IMR-90 (cell line): Measurements from ENCODE around the gene NOX3. TPM values are rescaled to one million over a fixed set of nuclear protein-coding genes. Genes with fewer than 3 reads are reported as not detected.
A peak's percentile ranks its signal among the peaks of the same experiment; 100 is the strongest.

Experiments used
- ATAC-seq: fragments of 200-7000 bp; cut with Tn5 transposase; 2 replicates; pipeline ENCODE4 v1.9.1; 2020; ENCODE audit warnings: low read depth, mild to moderate bottlenecking, moderate library complexity
- BruUV-seq: library from RNA; stranded (reverse); fragments of 400-500 nt; replicated peaks from 2 replicates; lab custom pipeline; 2021; lab: Mats Ljungman, UMichigan
- CTCF ChIA-PET: fragments of 300-600 bp; formaldehyde crosslinking; extraction: SDS; loops from one replicate; lab custom pipeline; 2021; ENCODE audit warnings: antibody characterized with exemption; lab: Yijun Ruan, JAX
- POLR2A ChIA-PET: fragments of 300-600 bp; sonication (Branson Sonifier 250); formaldehyde crosslinking; loops from one replicate; lab custom pipeline; 2022; ENCODE audit warnings: antibody characterized with exemption; ENCODE audit not compliant: unreplicated experiment; lab: Charles Lee
- DNase-seq: peaks from one replicate; pipeline ENCODE4 v3.0.0; 2013
- H2AFZ ChIP-seq: replicated peaks from 2 replicates; pipeline ENCODE3; 2013; ENCODE audit warnings: low read length, mild to moderate bottlenecking; ENCODE audit not compliant: poor library complexity
- H2AK5ac ChIP-seq: 2 replicates; pipeline ENCODE4 v1.6.1; 2013; ENCODE audit warnings: low read depth, low read length, inconsistent platforms
- H2AK9ac ChIP-seq: replicated peaks from 2 replicates; pipeline ENCODE3; 2013; ENCODE audit warnings: mild to moderate bottlenecking, low read depth, low read length, moderate library complexity; ENCODE audit not compliant: poor library complexity
- H2BK120ac ChIP-seq: 2 replicates; pipeline ENCODE4 v1.6.1; 2013; ENCODE audit warnings: low read depth, low read length, inconsistent platforms
- H2BK15ac ChIP-seq: 3 replicates; pipeline ENCODE4 v1.6.1; 2013; ENCODE audit warnings: low read depth, low read length, inconsistent platforms
- H2BK20ac ChIP-seq: 2 replicates; pipeline ENCODE4 v1.6.1; 2013; ENCODE audit warnings: low read depth, mild to moderate bottlenecking, inconsistent platforms, low read length, moderate library complexity
- H2BK5ac ChIP-seq: 2 replicates; pipeline ENCODE4 v1.6.1; 2013; ENCODE audit warnings: mild to moderate bottlenecking, low read depth, low read length, inconsistent platforms; ENCODE audit not compliant: poor library complexity, severe bottlenecking
- H3K14ac ChIP-seq: replicated peaks from 2 replicates; pipeline ENCODE4 v1.6.1; 2013; ENCODE audit warnings: low read depth, low read length, inconsistent platforms
- H3K18ac ChIP-seq: 2 replicates; pipeline ENCODE4 v1.6.1; 2013; ENCODE audit warnings: low read depth, low read length, control low read depth
- H3K23ac ChIP-seq: 2 replicates; pipeline ENCODE4 v1.6.1; 2013; ENCODE audit warnings: low read depth, low read length, inconsistent platforms
- H3K27ac ChIP-seq: 2 replicates; pipeline ENCODE4 v1.5.1; 2013; ENCODE audit warnings: mild to moderate bottlenecking, control low read depth, low read length; ENCODE audit not compliant: insufficient read depth
- H3K27me3 ChIP-seq: 2 replicates; pipeline ENCODE4 v1.6.1; 2013; ENCODE audit warnings: low read length; ENCODE audit not compliant: control insufficient read depth, insufficient read depth
- H3K36me3 ChIP-seq: 2 replicates; pipeline ENCODE4 v1.6.1; 2013; ENCODE audit warnings: low read length, mixed read lengths; ENCODE audit not compliant: control insufficient read depth, insufficient read depth
- H3K4ac ChIP-seq: 2 replicates; pipeline ENCODE4 v1.6.1; 2013; ENCODE audit warnings: low read depth, low read length, inconsistent platforms
- H3K4me1 ChIP-seq: 2 replicates; pipeline ENCODE4 v1.6.1; 2013; ENCODE audit warnings: low read length, mixed read lengths; ENCODE audit not compliant: control insufficient read depth, insufficient read depth
- H3K4me2 ChIP-seq: 2 replicates; pipeline ENCODE4 v1.6.1; 2013; ENCODE audit warnings: low read depth, mild to moderate bottlenecking, control low read depth, low read length, moderate library complexity
- H3K4me3 ChIP-seq: 2 replicates; pipeline ENCODE4 v1.5.1; 2013; ENCODE audit warnings: low read depth, mild to moderate bottlenecking, control low read depth, low read length, moderate library complexity; ENCODE audit not compliant: insufficient read depth
- H3K56ac ChIP-seq: 2 replicates; pipeline ENCODE4 v1.6.1; 2013; ENCODE audit warnings: low read length, inconsistent platforms; ENCODE audit not compliant: insufficient read depth; ENCODE audit errors: extremely low read depth
- H3K79me1 ChIP-seq, 2 experiments: 2 replicates each; pipeline ENCODE4 v1.6.1; 2013; ENCODE audit warnings: low read length in 2 of 2, inconsistent platforms in 1 of 2, low read depth in 1 of 2
- H3K9ac ChIP-seq: 2 replicates; pipeline ENCODE4 v1.6.1; 2013; ENCODE audit warnings: low read depth, low read length, control low read depth
- H3K9me1 ChIP-seq: 2 replicates; pipeline ENCODE4 v1.6.1; 2013; ENCODE audit warnings: low read length, inconsistent platforms; ENCODE audit not compliant: insufficient read depth
- H3K9me3 ChIP-seq: 2 replicates; pipeline ENCODE4 v1.6.1; 2013; ENCODE audit warnings: low read length; ENCODE audit not compliant: control insufficient read depth, insufficient read depth
- H4K20me1 ChIP-seq: 2 replicates; pipeline ENCODE4 v1.6.1; 2013; ENCODE audit warnings: low read length, inconsistent platforms; ENCODE audit not compliant: insufficient read depth
- H4K5ac ChIP-seq: 2 replicates; pipeline ENCODE4 v1.6.1; 2013; ENCODE audit warnings: mild to moderate bottlenecking, low read depth, low read length, control low read depth
- H4K8ac ChIP-seq, 2 experiments: 2 replicates each; pipeline ENCODE4 v1.6.1; 2013; ENCODE audit warnings: low read depth in 2 of 2, low read length in 2 of 2, control low read depth in 1 of 2, inconsistent platforms in 1 of 2
- H4K91ac ChIP-seq: 2 replicates; pipeline ENCODE4 v1.6.1; 2013; ENCODE audit warnings: low read depth, low read length, inconsistent platforms; ENCODE audit not compliant: insufficient read depth
- BHLHE40 ChIP-seq: fragments of 150-350 bp; IDR thresholded peaks from 2 replicates; pipeline ENCODE4 v1.6.1; 2016; ENCODE audit warnings: mild to moderate bottlenecking, low read depth, low read length
- CHD1 ChIP-seq: IDR thresholded peaks from 2 replicates; pipeline ENCODE4 v1.6.1; 2012; ENCODE audit warnings: low read depth, low read length, improper control_type of control experiment
- MAFK ChIP-seq: IDR thresholded peaks from 2 replicates; pipeline ENCODE4 v1.6.1; 2012; ENCODE audit warnings: low read depth, low read length, improper control_type of control experiment
- MAZ ChIP-seq: IDR thresholded peaks from 2 replicates; pipeline ENCODE4 v1.6.1; 2012; ENCODE audit warnings: low read depth, mild to moderate bottlenecking, low read length, improper control_type of control experiment, moderate library complexity, borderline replicate concordance
- NFE2L2 ChIP-seq: fragments of 150-350 bp; IDR thresholded peaks from 2 replicates; pipeline ENCODE4 v1.6.1; 2016; ENCODE audit warnings: low read depth, mild to moderate bottlenecking, low read length
- POLR2A ChIP-seq: IDR thresholded peaks from 2 replicates; pipeline ENCODE4 v1.6.1; 2012; ENCODE audit warnings: mild to moderate bottlenecking, low read depth, low read length
- RAD21 ChIP-seq: IDR thresholded peaks from 2 replicates; pipeline ENCODE4 v1.6.1; 2012; ENCODE audit warnings: low read length, improper control_type of control experiment
- RCOR1 ChIP-seq: IDR thresholded peaks from 2 replicates; pipeline ENCODE4 v1.6.1; 2012; ENCODE audit warnings: mild to moderate bottlenecking, low read length, improper control_type of control experiment; ENCODE audit not compliant: insufficient replicate concordance
- WGBS, 2 experiments: methylation state at CpG; one replicate each; pipeline versions ENCODE4 v1.1.5 to v1.1.7; 2013; ENCODE audit warnings: missing lambda C conversion rate in 2 of 2; ENCODE audit not compliant: insufficient read length in 1 of 2; ENCODE audit errors: extremely low coverage in 2 of 2; 5-methylcytosine and 5-hydroxymethylcytosine counted together
- dilution Hi-C: fragments of 300-500 bp; cut with HindIII; formaldehyde crosslinking; loops from one replicate; pipeline ENCODE4 v1.14.3; 2018; ENCODE audit warnings: low sequenced_read_pairs; ENCODE audit not compliant: unreplicated experiment
- in situ Hi-C: fragments of 300-500 bp; cut with MboI; formaldehyde crosslinking; loops from 3 replicates; pipeline ENCODE4 v1.14.3; 2019; ENCODE audit warnings: low sequenced_read_pairs, inconsistent platforms, mixed read lengths
- intact Hi-C: fragments of 100-400 bp; cut with micrococcal nuclease; formaldehyde crosslinking; loops from 2 replicates; pipeline ENCODE4 v1.10.0; 2022
- polyA plus RNA-seq, 3 experiments: library from polyadenylated mRNA; depleted of rRNA; stranded (reverse); fragments of >200 nt; gene quantifications; 2 replicates each; pipeline ENCODE4 v1.2.3, GENCODE V29; 2012; ENCODE audit warnings: low replicate concordance in 1 of 3
- total RNA-seq: library from RNA; depleted of rRNA; stranded (reverse); fragments of >200 nt; gene quantifications from 2 replicates; pipeline ENCODE4 v1.2.3, GENCODE V29; 2012
- TF ChIP-seq, protein P1 (sequence below): fragments of 150-350 bp; IDR thresholded peaks from 2 replicates; pipeline ENCODE4 v1.6.1; 2017; ENCODE audit warnings: mild to moderate bottlenecking, antibody characterized with exemption, low read length, low read depth

NOX3 gene
- total and polyA plus RNA-seq, 2 of the 4 experiments (the other 2 are of a cell fraction), result not detected

GRCh38 chr6:155375801-155376200 is 79.8 kb downstream of the NOX3 start:
- Histone ChIP-seq H4K5ac (no peak overlapping the region), H4K8ac (peak overlapping the region in 1 of 2 experiments; percentile 80; a peak in 1 of 4 replicates), H4K91ac (peak overlapping the region; percentile 22; the same call in 1 of the 2 replicates), H2AK9ac (no peak overlapping the region), H2AFZ (no peak overlapping the region), H3K9me1 (peaks cover 2% of the 10 kb centered on the region; the same call in 1 of the 2 replicates), H3K79me1 (no peaks in the 10 kb centered on the region), H3K27ac (no peak overlapping the region), H2AK5ac (no peak overlapping the region), H2BK5ac (peak overlapping the region; percentile 83), H2BK15ac (peak overlapping the region; percentile 10; the same call in 1 of the 3 replicates), H2BK20ac (no peak overlapping the region), H2BK120ac (peak overlapping the region; percentile 53; the same call in 1 of the 2 replicates), H3K56ac (no peak overlapping the region), H3K27me3 (no peaks in the 10 kb centered on the region), H3K14ac (no peak overlapping the region), H3K23ac (no peak overlapping the region), H3K4ac (peak overlapping the region; percentile 52; the same call in 1 of the 2 replicates), H3K4me1 (peaks cover 4% of the 10 kb centered on the region; the same call in 1 of the 2 replicates), H3K4me2 (no peak overlapping the region), H3K9me3 (no peaks in the 10 kb centered on the region), H4K20me1 (no peaks in the 10 kb centered on the region), H3K36me3 (no peaks in the 10 kb centered on the region), H3K18ac (no peak overlapping the region; the same call in 1 of the 2 replicates), H3K9ac (no peak overlapping the region), H3K4me3 (no peak overlapping the region)
- no peak for TF ChIP-seq RAD21
- no peak for TF ChIP-seq RCOR1
- TF ChIP-seq, protein P1, sequence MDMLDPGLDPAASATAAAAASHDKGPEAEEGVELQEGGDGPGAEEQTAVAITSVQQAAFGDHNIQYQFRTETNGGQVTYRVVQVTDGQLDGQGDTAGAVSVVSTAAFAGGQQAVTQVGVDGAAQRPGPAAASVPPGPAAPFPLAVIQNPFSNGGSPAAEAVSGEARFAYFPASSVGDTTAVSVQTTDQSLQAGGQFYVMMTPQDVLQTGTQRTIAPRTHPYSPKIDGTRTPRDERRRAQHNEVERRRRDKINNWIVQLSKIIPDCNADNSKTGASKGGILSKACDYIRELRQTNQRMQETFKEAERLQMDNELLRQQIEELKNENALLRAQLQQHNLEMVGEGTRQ, result no peak
- no peak for TF ChIP-seq BHLHE40
- no peak for TF ChIP-seq NFE2L2
- no peak for TF ChIP-seq CHD1
- TF ChIP-seq MAZ, result no peak
- no peak for TF ChIP-seq POLR2A
- no peak for TF ChIP-seq MAFK
- dilution Hi-C loops, result no loop called here
- intact Hi-C loops, result loop anchor here (2.0 kb wide), 1 partner anchor 119 kb away; no protein-coding TSS in a partner anchor
- no peak for ATAC-seq
- ChIA-PET POLR2A (no interaction called here), CTCF (no interaction called here)
- no TSS peak for BruUV-seq
- in situ Hi-C loops, result no loop called here
- DNase-seq, result no peak
- no CpG with 5 or more reads among the region's 2 CpGs for WGBS, 2 experiments
